Gastrocnemius medialis (tissue), 4 donors: ENCODE data around the gene SURF6.

Experiments used
- POLR2A ChIP-seq, 2 donors: fragments of 450-650 bp; IDR thresholded peaks; one replicate each; pipeline ENCODE4 v1.6.1; 2017; ENCODE audit warnings: antibody characterized with exemption in 2 of 2, mild to moderate bottlenecking in 2 of 2, moderate library complexity in 2 of 2
- TF ChIP-seq, protein P1 (sequence below), 5 experiments: fragments of 450-650 bp in 3 of 5; fragments of 200-600 bp in 2 of 5; sonication (generic) in 2 of 5; IDR thresholded peaks in 4 of 5; conservative IDR thresholded peaks in 1 of 5; 1 replicate in 4 of 5; 2 replicates in 1 of 5; pipeline ENCODE4 v1.5.1; 2016 to 2019; ENCODE audit warnings: antibody characterized with exemption in 5 of 5, mild to moderate bottlenecking in 3 of 5, moderate library complexity in 3 of 5

DNA sequence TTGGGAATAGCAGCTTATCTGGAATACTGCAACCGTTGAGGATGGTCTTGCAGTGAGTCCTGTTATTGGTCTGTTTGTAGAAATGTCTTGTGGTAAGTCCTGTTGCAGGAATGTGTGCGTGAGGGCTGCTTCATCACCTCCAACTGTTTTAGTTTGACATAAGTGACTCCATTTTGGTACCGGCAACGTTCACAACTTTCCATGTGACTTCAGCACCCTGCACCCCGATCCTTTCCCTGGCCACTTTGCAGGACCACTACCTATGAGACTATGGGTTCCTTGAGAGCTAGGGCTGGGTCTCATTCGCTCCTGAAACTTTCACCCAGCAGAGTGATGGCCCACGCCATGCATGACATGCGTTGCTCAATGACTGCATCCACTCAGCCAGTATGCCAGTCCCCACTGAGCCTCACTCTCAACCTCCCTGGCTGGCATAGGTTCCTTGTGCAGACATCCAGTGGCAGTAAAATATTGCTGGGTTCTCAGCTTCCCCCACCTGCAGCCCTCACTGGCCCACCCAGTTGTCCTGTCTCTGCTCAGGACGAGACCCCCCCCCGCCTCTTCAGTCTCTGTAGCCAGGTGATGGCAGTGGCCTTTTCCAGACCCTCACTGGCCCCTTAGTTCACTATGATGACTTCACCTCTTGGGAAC is 8.0 kb downstream of the SURF6 start:
- TF ChIP-seq, protein P1, sequence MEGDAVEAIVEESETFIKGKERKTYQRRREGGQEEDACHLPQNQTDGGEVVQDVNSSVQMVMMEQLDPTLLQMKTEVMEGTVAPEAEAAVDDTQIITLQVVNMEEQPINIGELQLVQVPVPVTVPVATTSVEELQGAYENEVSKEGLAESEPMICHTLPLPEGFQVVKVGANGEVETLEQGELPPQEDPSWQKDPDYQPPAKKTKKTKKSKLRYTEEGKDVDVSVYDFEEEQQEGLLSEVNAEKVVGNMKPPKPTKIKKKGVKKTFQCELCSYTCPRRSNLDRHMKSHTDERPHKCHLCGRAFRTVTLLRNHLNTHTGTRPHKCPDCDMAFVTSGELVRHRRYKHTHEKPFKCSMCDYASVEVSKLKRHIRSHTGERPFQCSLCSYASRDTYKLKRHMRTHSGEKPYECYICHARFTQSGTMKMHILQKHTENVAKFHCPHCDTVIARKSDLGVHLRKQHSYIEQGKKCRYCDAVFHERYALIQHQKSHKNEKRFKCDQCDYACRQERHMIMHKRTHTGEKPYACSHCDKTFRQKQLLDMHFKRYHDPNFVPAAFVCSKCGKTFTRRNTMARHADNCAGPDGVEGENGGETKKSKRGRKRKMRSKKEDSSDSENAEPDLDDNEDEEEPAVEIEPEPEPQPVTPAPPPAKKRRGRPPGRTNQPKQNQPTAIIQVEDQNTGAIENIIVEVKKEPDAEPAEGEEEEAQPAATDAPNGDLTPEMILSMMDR (IDR thresholded peaks at IDR 0.05 in 4 of 5, conservative IDR thresholded peaks at IDR 0.05 in 1 of 5) = no peak
- TF ChIP-seq POLR2A (IDR thresholded peaks at IDR 0.05) = no peak
